ENCODE measurements around the gene IQCH. TPM values are rescaled to one million over a fixed set of nuclear protein-coding genes. Genes with fewer than 3 reads are reported as not detected.

Gene IQCH
- total and polyA plus RNA-seq, 9 of the 15 experiments (the other 6 are each of a cell fraction or from before 2014, with no cell fraction given): 1.8 to 3.9 (median 2.7) TPM

DNA sequence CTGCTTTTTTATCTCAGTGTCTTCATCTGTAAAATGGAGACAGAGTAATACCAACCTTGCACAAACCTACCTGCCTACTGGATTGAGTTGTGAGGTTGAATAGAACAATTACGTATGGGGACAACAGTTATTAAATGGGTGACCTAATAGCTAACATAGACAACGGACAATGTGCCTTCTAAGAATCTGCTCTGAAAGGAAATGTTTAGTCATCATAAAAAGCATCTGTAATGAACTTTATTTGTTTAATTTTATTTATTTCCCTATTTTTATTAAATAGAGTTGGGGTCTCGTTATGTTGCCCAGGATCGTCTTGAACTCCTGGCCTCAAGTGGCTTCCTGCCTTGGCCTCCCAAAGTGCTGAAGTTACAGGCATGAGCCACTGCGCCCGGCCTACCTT is 207.1 kb downstream of the IQCH start (continued):
- TF ChIP-seq, protein P1, sequence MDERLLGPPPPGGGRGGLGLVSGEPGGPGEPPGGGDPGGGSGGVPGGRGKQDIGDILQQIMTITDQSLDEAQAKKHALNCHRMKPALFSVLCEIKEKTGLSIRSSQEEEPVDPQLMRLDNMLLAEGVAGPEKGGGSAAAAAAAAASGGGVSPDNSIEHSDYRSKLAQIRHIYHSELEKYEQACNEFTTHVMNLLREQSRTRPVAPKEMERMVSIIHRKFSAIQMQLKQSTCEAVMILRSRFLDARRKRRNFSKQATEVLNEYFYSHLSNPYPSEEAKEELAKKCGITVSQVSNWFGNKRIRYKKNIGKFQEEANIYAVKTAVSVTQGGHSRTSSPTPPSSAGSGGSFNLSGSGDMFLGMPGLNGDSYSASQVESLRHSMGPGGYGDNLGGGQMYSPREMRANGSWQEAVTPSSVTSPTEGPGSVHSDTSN (CRISPR knock-in tag; IDR thresholded peaks at IDR 0.05; ENCODE audit: low read depth): no peak
- TF ChIP-seq, protein P1 (tag; conservative IDR thresholded peaks at IDR 0.05; ENCODE audit: low read depth): no peak
- TF ChIP-seq ZKSCAN3 (CRISPR knock-in tag; IDR thresholded peaks at IDR 0.05): no peak
- no peak for TF ChIP-seq PHF20 (IDR thresholded peaks at IDR 0.05; ENCODE audit: partially characterized antibody)
- TF ChIP-seq ARNT (IDR thresholded peaks at IDR 0.05): no peak
- TF ChIP-seq MAFG (tag; conservative IDR thresholded peaks at IDR 0.05): peak; percentile 27; the same call in 1 of the 2 replicates
- TF ChIP-seq ESRRA (IDR thresholded peaks at IDR 0.05; ENCODE audit: borderline replicate concordance, low read depth): no peak
- no peak for TF ChIP-seq STAT5A (IDR thresholded peaks at IDR 0.05; ENCODE audit: borderline replicate concordance, low read length)
- no peak for TF ChIP-seq ZNF175 (CRISPR knock-in tag; IDR thresholded peaks at IDR 0.05; ENCODE audit: low read depth)
- TF ChIP-seq MIER1 (IDR thresholded peaks at IDR 0.05; ENCODE audit: low read depth): no peak
- TF ChIP-seq, protein P2, sequence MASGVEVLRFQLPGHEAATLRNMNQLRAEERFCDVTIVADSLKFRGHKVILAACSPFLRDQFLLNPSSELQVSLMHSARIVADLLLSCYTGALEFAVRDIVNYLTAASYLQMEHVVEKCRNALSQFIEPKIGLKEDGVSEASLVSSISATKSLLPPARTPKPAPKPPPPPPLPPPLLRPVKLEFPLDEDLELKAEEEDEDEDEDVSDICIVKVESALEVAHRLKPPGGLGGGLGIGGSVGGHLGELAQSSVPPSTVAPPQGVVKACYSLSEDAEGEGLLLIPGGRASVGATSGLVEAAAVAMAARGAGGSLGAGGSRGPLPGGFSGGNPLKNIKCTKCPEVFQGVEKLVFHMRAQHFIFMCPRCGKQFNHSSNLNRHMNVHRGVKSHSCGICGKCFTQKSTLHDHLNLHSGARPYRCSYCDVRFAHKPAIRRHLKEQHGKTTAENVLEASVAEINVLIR (CRISPR knock-in tag; IDR thresholded peaks at IDR 0.05): no peak
- no peak for TF ChIP-seq ZNF143 (CRISPR knock-in tag; IDR thresholded peaks at IDR 0.05)
- TF ChIP-seq SMAD4 (CRISPR knock-in tag; conservative IDR thresholded peaks at IDR 0.05): no peak

All from K562 (cell line).